ENCODE measurements around the gene L1CAM.

The L1CAM gene

GRCh38 chrX:153922932-153923857 is 37.2 kb upstream of the L1CAM start:
- no peak for DNase-seq (ENCODE audit: low spot score)

- no peak for DNase-seq (ENCODE audit: low spot score)
Measured at GRCh38 chrX:153921511-153922446, 35.8 kb upstream of the L1CAM start.

GRCh38 chrX:153921070-153921469 is 35.1 kb upstream of the L1CAM start:
- no peak for DNase-seq (ENCODE audit: low spot score)

- DNase-seq (ENCODE audit: low spot score): no peak
Measured at GRCh38 chrX:153920546-153920945, 34.6 kb upstream of the L1CAM start.

GRCh38 chrX:153919281-153919680 is 33.3 kb upstream of the L1CAM start:
- DNase-seq (ENCODE audit: low spot score): no peak

- DNase-seq (ENCODE audit: low spot score): no peak
Measured at GRCh38 chrX:153917869-153918268, 31.9 kb upstream of the L1CAM start.

- DNase-seq (ENCODE audit: low spot score): no peak
Measured at GRCh38 chrX:153913701-153914100, 27.7 kb upstream of the L1CAM start.

GRCh38 chrX:153913211-153913610 is 27.2 kb upstream of the L1CAM start:
- DNase-seq (ENCODE audit: low spot score): no peak

- no peak for DNase-seq (ENCODE audit: low spot score)
Measured at GRCh38 chrX:153911798-153912197, 25.8 kb upstream of the L1CAM start.

- no peak for DNase-seq (ENCODE audit: low spot score)
Measured at GRCh38 chrX:153910446-153910845, 24.5 kb upstream of the L1CAM start.

- DNase-seq (ENCODE audit: low spot score): no peak
Measured at GRCh38 chrX:153909980-153910360, 24.0 kb upstream of the L1CAM start.

GRCh38 chrX:153909024-153909979 is 23.3 kb upstream of the L1CAM start:
- no peak for DNase-seq (ENCODE audit: low spot score)

GRCh38 chrX:153908219-153908860 is 22.4 kb upstream of the L1CAM start:
- no peak for DNase-seq (ENCODE audit: low spot score)

GRCh38 chrX:153907456-153907855 is 21.5 kb upstream of the L1CAM start:
- DNase-seq (ENCODE audit: low spot score): no peak

GRCh38 chrX:153906126-153906917 is 20.3 kb upstream of the L1CAM start:
- DNase-seq (ENCODE audit: low spot score): no peak

GRCh38 chrX:153905481-153906095 is 19.6 kb upstream of the L1CAM start:
- DNase-seq (ENCODE audit: low spot score): no peak

GRCh38 chrX:153903991-153904957 is 18.3 kb upstream of the L1CAM start, which contains the start of gene AVPR2:
AVPR2 (plus strand) TSS chrX:153904673; CDS start chrX:153905146, 473 bp downstream.
- no peak for DNase-seq (ENCODE audit: low spot score)

- DNase-seq (ENCODE audit: low spot score): no peak
Measured at GRCh38 chrX:153903238-153903980, 17.4 kb upstream of the L1CAM start.

Data from CD4-positive, alpha-beta T cell treated with Interleukin-6 at 100 ng/mL for 8 hours (primary cell).